ENCODE measurements around the gene FOXL3.
"Not testable (repeated sequence)": the region's sequence is repeated elsewhere in the genome, so short reads cannot be mapped to it uniquely, and the experiment has no call there.

FOXL3 gene

DNA sequence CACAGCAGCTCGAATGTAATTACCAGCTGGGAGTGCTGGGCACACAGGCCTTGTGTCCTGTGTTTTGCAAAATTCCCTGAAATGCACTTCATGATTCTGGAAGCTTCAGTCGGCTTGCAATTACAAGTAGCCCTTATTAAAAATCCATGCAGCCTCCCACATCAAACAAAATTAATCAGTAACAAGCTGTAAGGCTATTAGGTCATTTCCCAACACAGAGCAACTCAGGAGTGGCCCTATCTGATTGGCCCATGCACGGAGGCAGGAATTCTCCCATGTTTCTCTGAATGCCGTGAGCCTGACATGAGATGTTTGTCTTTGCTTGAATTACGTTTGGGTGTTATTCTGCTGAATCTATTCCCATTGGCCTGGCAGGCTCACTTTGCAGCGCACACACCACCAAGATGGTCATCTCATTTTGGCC is 36.9 kb downstream of the FOXL3 start:
- DNase-seq, result no peak

- no peak for DNase-seq
Measured at GRCh38 chr7:327233-327931, 37.4 kb downstream of the FOXL3 start.

DNA sequence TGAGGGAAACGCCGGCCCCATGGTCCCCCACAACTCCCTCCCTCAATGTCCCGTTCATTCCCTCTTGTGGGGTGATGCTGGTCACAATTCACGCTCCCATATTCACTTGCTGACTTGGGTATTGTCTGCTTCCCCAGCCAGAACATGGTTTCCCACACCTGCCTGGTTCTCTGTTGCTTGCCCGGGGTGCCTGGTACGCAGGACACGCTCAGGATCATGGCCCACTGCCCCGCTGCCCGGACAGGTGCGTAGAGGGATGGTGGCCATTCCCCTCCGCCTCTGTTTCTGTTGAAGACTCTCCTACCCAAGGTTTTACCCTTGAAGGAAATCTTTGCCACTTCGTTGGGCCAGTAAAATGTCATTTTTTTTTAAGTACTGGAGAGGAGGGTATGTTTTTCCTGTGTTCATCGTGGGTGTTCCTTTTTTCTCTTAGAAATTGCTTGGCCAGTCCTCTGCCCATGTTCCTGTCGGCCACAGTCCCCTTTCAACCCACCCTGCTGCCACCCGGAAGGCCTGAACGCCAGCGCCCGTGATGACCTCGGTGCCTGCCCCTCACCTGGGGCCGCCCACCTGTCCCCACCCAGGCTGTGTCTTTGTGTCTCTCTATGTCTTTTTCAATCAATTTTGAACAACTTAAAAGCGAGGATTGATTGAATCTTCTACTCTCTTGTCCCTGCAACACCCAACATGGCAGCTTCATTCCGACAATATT is 38.2 kb downstream of the FOXL3 start:
- DNase-seq, result no peak

DNA sequence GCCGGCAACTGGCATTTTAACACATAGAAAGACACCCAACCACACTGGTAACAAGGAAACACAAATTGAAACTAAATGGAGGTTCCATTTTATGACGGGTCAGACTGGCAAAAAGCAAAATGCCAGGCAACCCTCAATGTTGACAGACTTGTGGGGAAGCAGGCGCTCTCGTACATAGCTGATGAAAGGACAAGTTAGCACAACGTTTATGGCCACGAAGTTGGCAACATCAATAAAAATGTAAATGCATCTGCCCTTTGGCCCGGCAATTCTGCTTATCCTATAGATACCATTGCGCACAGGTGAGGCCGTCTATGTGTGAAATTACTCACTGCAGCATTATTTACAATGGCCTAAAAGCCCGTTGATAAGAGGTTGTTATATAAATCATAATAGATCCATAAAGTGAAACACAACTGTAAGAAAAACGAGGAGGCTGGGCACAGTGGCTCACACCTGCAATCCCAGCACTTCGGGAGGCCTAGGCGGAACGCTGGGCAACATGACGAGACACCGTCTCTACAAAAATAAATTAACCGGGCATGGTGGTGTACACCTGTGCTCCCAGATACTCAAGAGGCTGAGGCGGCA is 39.8 kb downstream of the FOXL3 start:
- no peak for DNase-seq

DNA sequence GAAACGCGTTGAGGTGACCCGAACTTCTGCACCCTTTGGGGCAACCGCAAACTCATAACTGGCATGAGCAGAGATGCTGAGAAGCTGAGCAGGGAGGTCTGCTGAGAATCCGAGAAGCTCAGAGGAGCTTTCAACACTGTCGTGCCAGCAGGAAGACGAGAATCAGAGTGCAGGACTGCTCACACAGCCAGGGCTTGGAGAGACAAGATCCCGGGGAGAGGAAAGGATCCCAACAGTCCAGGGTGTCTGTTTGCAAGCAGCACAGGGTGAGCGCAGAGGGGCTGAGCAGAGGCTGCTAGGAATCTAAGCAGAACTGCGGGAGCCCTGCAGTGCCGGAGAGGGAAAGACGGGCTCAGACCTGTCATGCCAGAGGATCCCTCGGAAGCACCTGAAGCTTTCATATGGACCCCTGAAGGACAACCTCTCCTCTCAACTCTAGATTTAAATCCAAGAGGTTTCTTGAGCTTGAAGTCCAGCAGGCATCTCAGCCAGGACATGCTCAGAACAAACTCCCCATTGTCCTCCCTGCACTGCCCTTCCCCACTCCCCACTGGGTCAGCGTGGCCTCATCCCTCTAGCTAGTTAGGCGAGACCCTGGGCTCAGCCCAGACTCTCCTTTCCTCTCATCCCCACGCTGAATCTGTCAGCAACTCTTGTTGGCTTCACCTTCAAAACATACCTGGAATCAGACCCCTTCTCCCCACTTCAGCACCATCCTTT is 40.7 kb downstream of the FOXL3 start:
- no peak for DNase-seq

- DNase-seq, result no peak
Measured at GRCh38 chr7:332020-332517, 42.1 kb downstream of the FOXL3 start.

DNA sequence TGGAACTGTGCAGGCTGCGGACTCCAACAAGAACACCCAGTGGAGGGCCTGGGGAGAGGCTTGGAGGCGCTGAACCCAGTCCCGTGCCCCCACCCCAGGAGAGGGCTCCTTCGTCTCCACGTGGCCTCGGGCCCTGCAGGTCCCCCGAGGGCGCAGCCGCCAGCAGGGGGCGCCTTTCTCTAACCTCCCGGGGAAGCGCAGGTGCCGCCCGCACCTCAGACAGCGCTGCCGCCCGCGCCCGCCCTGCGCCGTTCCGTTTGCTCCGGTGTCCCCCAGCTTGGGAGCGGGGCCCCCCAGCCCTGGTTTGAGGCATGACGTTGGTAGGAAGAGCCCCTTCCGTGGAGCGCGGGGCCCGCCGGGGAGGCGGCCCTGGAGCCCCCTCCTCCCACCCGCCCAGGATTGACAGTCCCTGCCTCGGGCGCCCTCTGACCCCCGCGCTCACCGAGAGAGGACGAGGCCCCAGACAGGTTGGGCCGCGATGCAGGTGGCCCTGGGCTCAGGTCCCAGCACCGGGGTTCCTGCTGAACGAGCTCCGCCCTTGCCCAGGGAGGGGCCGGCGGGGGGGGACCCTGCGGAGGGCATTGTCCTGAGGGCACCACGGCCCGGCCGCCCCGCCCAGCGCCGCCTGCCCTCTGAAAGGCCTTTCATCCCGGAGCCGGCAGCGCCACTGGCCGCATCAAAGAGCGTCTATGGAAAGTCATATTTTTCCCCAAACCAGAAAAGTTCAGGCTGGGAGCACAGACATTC is 42.8 kb downstream of the FOXL3 start:
- DNase-seq, result peak; percentile 82

DNA sequence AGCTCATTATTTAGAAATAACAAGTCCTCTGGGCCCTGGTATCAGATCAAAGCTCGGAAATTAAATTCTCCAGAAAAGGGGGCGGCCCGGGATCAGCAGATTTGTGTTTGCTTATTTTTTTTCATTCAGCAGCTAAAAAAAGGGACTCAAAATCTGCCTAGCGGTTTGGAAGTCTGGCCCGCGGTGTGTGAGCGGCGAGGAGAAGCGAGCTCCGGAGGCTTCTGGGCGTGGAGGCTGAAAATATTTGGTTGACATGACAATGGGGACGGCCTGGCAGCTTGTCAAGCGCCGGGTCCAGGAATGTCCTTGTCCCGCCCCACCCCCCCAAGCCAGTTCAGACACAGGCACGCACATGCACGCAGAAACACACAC is 43.4 kb downstream of the FOXL3 start:
- no peak for DNase-seq

DNA sequence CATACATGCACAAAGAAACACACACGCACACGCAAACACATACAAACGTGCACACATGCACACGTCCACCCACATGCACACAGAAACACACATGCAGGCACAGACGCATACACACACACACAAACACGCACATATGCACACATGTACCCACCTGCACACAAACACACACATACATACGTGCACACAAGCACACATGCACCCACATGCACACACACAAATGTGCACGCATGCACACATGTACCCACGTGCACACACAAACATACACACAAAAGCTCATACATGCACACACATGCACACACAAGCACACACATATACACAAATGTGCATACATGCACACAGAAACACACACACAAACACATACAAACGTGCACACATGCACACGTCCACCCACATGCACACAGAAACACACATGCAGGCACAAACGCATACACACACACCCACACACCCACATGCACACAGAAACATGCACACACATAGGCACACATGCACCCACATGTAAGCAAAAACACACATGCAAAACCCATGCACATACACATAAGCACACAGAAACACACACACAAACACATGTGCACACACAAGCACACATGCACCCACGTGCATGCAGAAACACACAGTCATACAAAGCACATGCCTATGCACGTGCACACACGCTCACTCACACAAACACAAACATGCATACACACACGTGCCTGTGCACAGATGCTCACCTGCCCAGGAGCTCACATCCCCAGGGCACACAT is 44.8 kb downstream of the FOXL3 start:
- DNase-seq, result no peak

GRCh38 chr7:335358-336148 is 45.6 kb downstream of the FOXL3 start:
- DNase-seq, result no peak

DNA sequence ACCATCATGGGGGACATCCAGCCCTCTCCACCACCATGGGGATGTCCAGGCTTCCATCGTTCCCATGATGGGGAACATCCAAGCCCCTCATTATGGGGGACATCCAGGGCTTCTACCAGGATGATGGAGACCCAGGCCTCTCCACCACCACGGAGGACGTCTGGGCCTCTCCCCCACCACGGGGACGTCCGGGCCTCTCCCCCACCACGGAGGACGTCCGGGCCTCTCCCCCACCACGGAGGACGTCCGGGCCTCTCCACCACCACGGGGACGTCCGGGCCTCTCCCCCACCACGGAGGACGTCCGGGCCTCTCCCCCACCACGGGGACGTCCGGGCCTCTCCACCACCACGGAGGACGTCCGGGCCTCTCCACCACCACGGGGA is 46.2 kb downstream of the FOXL3 start:
- DNase-seq, result not testable (repeated sequence)

DNA sequence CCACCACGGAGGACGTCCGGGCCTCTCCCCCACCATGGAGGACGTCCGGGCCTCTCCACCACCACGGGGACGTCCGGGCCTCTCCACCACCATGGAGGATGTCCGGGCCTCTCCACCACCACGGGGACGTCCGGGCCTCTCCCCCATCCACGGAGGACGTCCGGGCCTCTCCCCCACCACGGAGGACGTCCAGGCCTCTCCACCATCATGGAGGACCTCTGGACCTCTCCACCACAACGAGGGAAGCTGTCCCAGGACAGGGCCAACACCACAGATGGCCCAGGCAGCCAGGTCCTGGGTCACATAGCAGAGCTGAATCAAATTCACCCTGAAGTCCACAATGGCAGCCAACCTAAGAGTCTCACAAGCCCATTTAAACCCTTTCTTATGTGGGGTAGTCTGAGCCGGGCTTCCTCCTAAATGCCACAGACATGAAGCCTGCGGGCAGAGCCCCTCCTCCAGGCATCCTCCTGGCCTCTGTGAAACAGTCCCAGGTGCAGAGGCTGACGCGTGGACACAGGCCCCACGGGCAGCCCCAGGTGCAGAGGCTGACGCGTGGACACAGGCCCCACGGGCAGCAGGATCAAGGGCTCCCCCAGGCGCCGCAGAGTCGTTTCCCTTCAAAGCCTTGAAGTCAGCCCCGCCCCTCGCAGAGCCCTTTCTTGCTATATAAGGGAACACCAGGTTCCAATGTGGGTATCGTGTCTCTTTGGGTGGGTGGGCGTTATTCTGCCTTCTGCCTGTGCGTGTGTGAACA is 47.0 kb downstream of the FOXL3 start:
- no peak for DNase-seq

DNA sequence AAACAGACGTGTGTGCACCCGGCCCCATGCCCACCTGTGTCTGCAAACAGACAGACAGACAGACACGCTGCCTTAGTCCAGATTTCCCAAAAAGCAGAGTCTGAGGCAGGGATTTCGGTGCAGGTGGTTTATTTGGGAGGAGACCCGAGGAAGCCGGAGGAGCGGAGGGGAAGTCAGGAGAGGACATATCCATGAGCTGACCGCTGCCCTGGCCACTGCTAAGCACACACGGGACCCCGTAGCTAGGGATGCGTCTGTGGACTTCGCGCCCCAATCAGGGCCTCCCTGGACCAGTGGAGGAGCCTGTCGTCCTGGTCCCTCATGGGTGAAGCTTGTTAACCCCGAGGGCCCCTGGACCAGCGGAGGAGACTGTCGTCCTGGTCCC is 47.6 kb downstream of the FOXL3 start:
- DNase-seq, result no peak

- no peak for DNase-seq
Measured at GRCh38 chr7:338295-339061, 48.5 kb downstream of the FOXL3 start.

GRCh38 chr7:339062-339342 is 49.0 kb downstream of the FOXL3 start:
- no peak for DNase-seq

DNA sequence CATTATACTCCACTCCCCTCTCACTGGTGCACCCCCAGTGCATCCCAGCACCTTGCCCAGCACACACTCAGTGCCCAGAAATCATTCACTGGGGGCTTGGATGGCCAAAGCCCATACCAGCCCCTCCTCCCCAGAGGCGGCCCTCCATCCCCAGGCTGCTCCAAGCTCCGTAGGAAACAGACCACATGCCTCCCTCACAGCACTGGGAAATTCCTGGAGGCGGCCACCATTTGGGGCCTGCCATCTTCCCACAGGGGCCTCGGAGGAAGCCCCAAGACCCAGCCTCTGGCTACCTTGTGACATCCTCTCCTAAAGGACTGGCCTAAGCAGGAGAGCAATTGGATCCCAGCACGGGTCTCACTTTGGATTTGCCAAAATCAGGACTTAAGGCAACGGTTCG is 49.7 kb downstream of the FOXL3 start:
- no peak for DNase-seq

GRCh38 chr7:340200-340937 is 50.4 kb downstream of the FOXL3 start:
- no peak for DNase-seq
